CD14-positive monocyte (primary cell): ENCODE data around the gene UBE2J1. TPM values are rescaled to one million over a fixed set of nuclear protein-coding genes. Genes with fewer than 3 reads are reported as not detected.

ENCODE experiments used
- DNase-seq, 3 donors: peaks; one replicate each; pipeline ENCODE4 v3.0.0-alpha.2; 2011 to 2022
- H2AFZ ChIP-seq: 2 replicates; pipeline ENCODE4 v1.6.0; 2012; ENCODE audit warnings: mild to moderate bottlenecking, low read depth, low read length, inconsistent platforms; ENCODE audit not compliant: insufficient read depth, poor library complexity, severe bottlenecking
- H3K27ac ChIP-seq, 2 donors: 1 replicate in 1 of 2; 2 replicates in 1 of 2; pipeline ENCODE4 v1.5.1; 2012 to 2013; ENCODE audit warnings: low read length in 2 of 2, control low read depth in 1 of 2, inconsistent platforms in 1 of 2, low read depth in 1 of 2, mild to moderate bottlenecking in 1 of 2
- H3K27me3 ChIP-seq, 2 donors: one replicate each; pipeline versions ENCODE4 v1.6.0 to v1.6.1; 2011 to 2013; ENCODE audit warnings: low read length in 2 of 2; ENCODE audit not compliant: control insufficient read depth in 2 of 2, insufficient read depth in 2 of 2
- H3K36me3 ChIP-seq, 2 donors: replicated peaks in 1 of 2; 1 replicate in 1 of 2; 2 replicates in 1 of 2; pipeline versions ENCODE4 v1.5.1 to v1.6.1; 2012 to 2013; ENCODE audit warnings: low read length in 2 of 2, control low read depth in 1 of 2, inconsistent platforms in 1 of 2, mild to moderate bottlenecking in 1 of 2; ENCODE audit not compliant: insufficient read depth in 2 of 2, control insufficient read depth in 1 of 2
- H3K4me1 ChIP-seq, 2 donors: 1 replicate in 1 of 2; 2 replicates in 1 of 2; pipeline versions ENCODE4 v1.5.1 to v1.6.1; 2012 to 2013; ENCODE audit warnings: low read length in 2 of 2, control low read depth in 1 of 2, inconsistent platforms in 1 of 2, mild to moderate bottlenecking in 1 of 2, moderate library complexity in 1 of 2; ENCODE audit not compliant: insufficient read depth in 2 of 2, control insufficient read depth in 1 of 2
- H3K4me2 ChIP-seq: replicated peaks from 2 replicates; pipeline ENCODE3; 2012; ENCODE audit warnings: low read length, moderate library complexity, mild to moderate bottlenecking; ENCODE audit not compliant: poor library complexity, severe bottlenecking; ENCODE audit errors: extremely low read depth
- H3K4me3 ChIP-seq, 3 experiments: fragments of 200-600 bp in 1 of 3; sonication (generic) in 1 of 3; replicated peaks in 1 of 3; 1 replicate in 2 of 3; 2 replicates in 1 of 3; pipeline ENCODE4 v1.5.1; 2011 to 2013; ENCODE audit warnings: low read length in 3 of 3, mild to moderate bottlenecking in 3 of 3, control low read depth in 2 of 3, low read depth in 2 of 3, inconsistent platforms in 1 of 3, moderate library complexity in 1 of 3
- H3K79me2 ChIP-seq: 2 replicates; pipeline ENCODE4 v1.6.0; 2012; ENCODE audit warnings: mild to moderate bottlenecking, control low read depth, inconsistent platforms, low read length, moderate library complexity; ENCODE audit not compliant: insufficient read depth
- H3K9ac ChIP-seq: 2 replicates; pipeline ENCODE4 v1.6.0; 2017; ENCODE audit warnings: low read length, mild to moderate bottlenecking; ENCODE audit not compliant: insufficient read depth, poor library complexity, severe bottlenecking
- H3K9me3 ChIP-seq, 2 donors: replicated peaks in 1 of 2; 1 replicate in 1 of 2; 2 replicates in 1 of 2; pipeline versions ENCODE4 v1.5.1 to v1.6.1; 2012 to 2013; ENCODE audit warnings: low read length in 2 of 2, control low read depth in 1 of 2; ENCODE audit not compliant: control insufficient read depth in 1 of 2, insufficient read depth in 1 of 2
- H4K20me1 ChIP-seq: 2 replicates; pipeline ENCODE4 v1.6.0; 2012; ENCODE audit warnings: mild to moderate bottlenecking, low read length, control low read depth, moderate library complexity; ENCODE audit not compliant: insufficient read depth
- H3K27ac Mint-ChIP-seq, 7 donors: one replicate each; pipeline ENCODE4 v1.8.0; 2020; ENCODE audit warnings: mild to moderate bottlenecking in 7 of 7, mixed read lengths in 7 of 7, moderate library complexity in 6 of 7, inconsistent platforms in 2 of 7
- H3K27me3 Mint-ChIP-seq, 3 donors: one replicate each; pipeline ENCODE4 v1.8.0; 2021 to 2022; ENCODE audit warnings: low read depth in 3 of 3, mild to moderate bottlenecking in 3 of 3, mixed read lengths in 3 of 3, moderate library complexity in 3 of 3, inconsistent platforms in 1 of 3
- H3K36me3 Mint-ChIP-seq, 2 donors: one replicate each; pipeline ENCODE4 v1.8.0; 2020; ENCODE audit warnings: mixed read lengths in 2 of 2, inconsistent platforms in 1 of 2, mild to moderate bottlenecking in 1 of 2
- H3K4me1 Mint-ChIP-seq: one replicate; pipeline ENCODE4 v1.8.0; 2020; ENCODE audit warnings: mild to moderate bottlenecking, mixed read lengths
- H3K4me3 Mint-ChIP-seq, 2 donors: one replicate each; pipeline ENCODE4 v1.8.0; 2020; ENCODE audit warnings: mild to moderate bottlenecking in 2 of 2, mixed read lengths in 2 of 2, moderate library complexity in 1 of 2
- H3K9me3 Mint-ChIP-seq, 7 donors: one replicate each; pipeline ENCODE4 v1.8.0; 2020 to 2022; ENCODE audit warnings: mixed read lengths in 7 of 7, mild to moderate bottlenecking in 6 of 7, moderate library complexity in 6 of 7, inconsistent platforms in 2 of 7
- WGBS: methylation state at CpG from one replicate; pipeline ENCODE4 v1.1.5; 2013; ENCODE audit warnings: missing lambda C conversion rate; ENCODE audit not compliant: insufficient coverage; 5-methylcytosine and 5-hydroxymethylcytosine counted together
- intact Hi-C, 2 donors: fragments of 100-400 bp; cut with micrococcal nuclease; formaldehyde crosslinking; loops; one replicate each; pipeline versions ENCODE4 v1.15.0 to v1.15.1; 2023
- polyA plus RNA-seq, 3 donors: library from polyadenylated mRNA; depleted of rRNA in 1 of 3; unstranded in 2 of 3; stranded (reverse) in 1 of 3; fragments of 300-500 nt in 2 of 3; fragments of >200 nt in 1 of 3; fragmentation: Illumina TruSeq in 2 of 3; gene quantifications; 1 replicate in 2 of 3; 2 replicates in 1 of 3; pipeline ENCODE4 v1.2.3, GENCODE V29; 2012 to 2021
- TF ChIP-seq, protein P1 (sequence below): fragments of 200-600 bp; IDR thresholded peaks from one replicate; pipeline ENCODE4 v1.8.0; 2022; ENCODE audit warnings: antibody characterized with exemption, mild to moderate bottlenecking

Gene UBE2J1
- polyA plus RNA-seq, 3 donors = 44.8 to 80.5 (median 66.1) TPM

DNA sequence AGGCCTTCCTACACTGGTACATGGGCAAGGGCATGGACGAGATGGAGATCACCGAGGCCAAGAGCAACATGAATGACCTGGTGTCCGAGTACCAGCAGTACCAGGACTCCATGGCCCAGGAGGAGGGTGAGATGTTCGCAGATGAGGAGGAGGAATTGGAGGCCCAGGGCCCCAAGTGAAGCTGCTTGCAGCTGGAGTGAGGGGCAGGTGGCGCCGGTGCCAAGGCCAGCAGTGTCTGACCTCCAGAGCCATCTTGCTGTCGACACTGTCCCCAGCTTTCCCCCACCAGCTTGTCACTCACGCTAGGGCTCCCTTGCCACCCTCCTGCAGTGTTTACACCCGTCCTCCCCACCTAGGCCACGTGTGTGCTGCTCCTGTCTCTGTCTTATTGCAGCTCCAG is 49.6 kb downstream of the UBE2J1 start:
- intact Hi-C loops = no loop called here
- WGBS = 90% methylated on average over 6 of the region's 10 CpGs
- H3K4me2 ChIP-seq = no peak overlapping the region
- TF ChIP-seq, protein P1, sequence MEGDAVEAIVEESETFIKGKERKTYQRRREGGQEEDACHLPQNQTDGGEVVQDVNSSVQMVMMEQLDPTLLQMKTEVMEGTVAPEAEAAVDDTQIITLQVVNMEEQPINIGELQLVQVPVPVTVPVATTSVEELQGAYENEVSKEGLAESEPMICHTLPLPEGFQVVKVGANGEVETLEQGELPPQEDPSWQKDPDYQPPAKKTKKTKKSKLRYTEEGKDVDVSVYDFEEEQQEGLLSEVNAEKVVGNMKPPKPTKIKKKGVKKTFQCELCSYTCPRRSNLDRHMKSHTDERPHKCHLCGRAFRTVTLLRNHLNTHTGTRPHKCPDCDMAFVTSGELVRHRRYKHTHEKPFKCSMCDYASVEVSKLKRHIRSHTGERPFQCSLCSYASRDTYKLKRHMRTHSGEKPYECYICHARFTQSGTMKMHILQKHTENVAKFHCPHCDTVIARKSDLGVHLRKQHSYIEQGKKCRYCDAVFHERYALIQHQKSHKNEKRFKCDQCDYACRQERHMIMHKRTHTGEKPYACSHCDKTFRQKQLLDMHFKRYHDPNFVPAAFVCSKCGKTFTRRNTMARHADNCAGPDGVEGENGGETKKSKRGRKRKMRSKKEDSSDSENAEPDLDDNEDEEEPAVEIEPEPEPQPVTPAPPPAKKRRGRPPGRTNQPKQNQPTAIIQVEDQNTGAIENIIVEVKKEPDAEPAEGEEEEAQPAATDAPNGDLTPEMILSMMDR = no peak
- H3K27me3 ChIP-seq = no peaks in the 10 kb centered on the region
- no peaks in the 10 kb centered on the region for H3K9me3 ChIP-seq
- no peak overlapping the region for H3K4me3 Mint-ChIP-seq
- H3K4me1 ChIP-seq = peaks cover 12 to 13% of the 10 kb centered on the region in 2 donors
- no peak overlapping the region for H3K27ac Mint-ChIP-seq
- H3K4me1 Mint-ChIP-seq = peaks cover 13% of the 10 kb centered on the region
- H3K27me3 Mint-ChIP-seq = peaks cover 0 to 4% (median 2%) of the 10 kb centered on the region in 3 donors
- H3K9me3 Mint-ChIP-seq = no peaks in the 10 kb centered on the region
- DNase-seq = no peak
- no peaks in the 10 kb centered on the region for H3K79me2 ChIP-seq
- H2AFZ ChIP-seq = no peak overlapping the region
- H3K36me3 Mint-ChIP-seq = no peaks in the 10 kb centered on the region
- H3K4me3 ChIP-seq = no peak overlapping the region
- no peaks in the 10 kb centered on the region for H4K20me1 ChIP-seq
- H3K27ac ChIP-seq = no peak overlapping the region
- H3K36me3 ChIP-seq = no peaks in the 10 kb centered on the region
- no peak overlapping the region for H3K9ac ChIP-seq

DNA sequence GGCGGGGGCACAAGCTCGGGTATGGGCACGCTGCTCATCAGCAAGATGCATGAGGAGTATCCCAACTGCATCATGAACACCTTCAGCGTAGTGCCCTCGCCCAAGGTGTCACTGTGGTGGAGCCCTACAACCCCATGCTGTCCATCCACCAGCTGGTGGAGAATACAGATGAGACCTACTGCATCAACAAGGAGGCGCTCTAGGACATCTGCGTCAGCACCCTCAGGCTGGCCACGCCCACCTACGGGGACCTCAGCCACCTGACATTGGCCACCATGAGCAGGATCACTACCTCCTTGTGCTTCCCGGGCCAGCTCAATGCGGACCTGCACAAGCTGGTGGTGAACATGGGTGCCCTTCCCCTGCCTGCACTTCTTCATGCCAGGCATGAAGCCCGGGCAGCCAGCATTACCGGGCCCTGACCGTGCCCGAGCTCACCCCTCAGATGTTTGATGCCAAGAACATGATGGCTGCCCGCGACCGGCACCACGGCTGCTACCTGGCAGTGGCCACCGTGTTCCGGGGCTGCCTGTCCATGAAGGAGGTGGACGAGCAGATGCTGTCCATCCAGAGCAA is 50.2 kb downstream of the UBE2J1 start:
- no peak for DNase-seq
- peaks cover 18 to 19% of the 10 kb centered on the region in 2 donors for H3K4me1 ChIP-seq
- no peaks in the 10 kb centered on the region for H3K36me3 Mint-ChIP-seq
- H3K9ac ChIP-seq = no peak overlapping the region
- H3K36me3 ChIP-seq = no peaks in the 10 kb centered on the region
- H3K27ac Mint-ChIP-seq = peak overlapping the region in 1 of 7 donors; percentile 4
- intact Hi-C loops = no loop called here
- no peaks in the 10 kb centered on the region for H4K20me1 ChIP-seq
- WGBS = 96% methylated on average over 21 of the region's 22 CpGs
- no peak overlapping the region for H3K4me3 Mint-ChIP-seq
- no peak overlapping the region for H3K4me2 ChIP-seq
- TF ChIP-seq, protein P1 = no peak
- H3K27me3 ChIP-seq = no peaks in the 10 kb centered on the region
- no peaks in the 10 kb centered on the region for H3K79me2 ChIP-seq
- H3K27ac ChIP-seq = no peak overlapping the region
- no peaks in the 10 kb centered on the region for H3K9me3 ChIP-seq
- no peak overlapping the region for H2AFZ ChIP-seq
- H3K27me3 Mint-ChIP-seq = peaks cover 0 to 4% (median 2%) of the 10 kb centered on the region in 3 donors
- peaks cover 19% of the 10 kb centered on the region for H3K4me1 Mint-ChIP-seq
- H3K4me3 ChIP-seq = no peak overlapping the region
- no peaks in the 10 kb centered on the region for H3K9me3 Mint-ChIP-seq
